Esophagus squamous epithelium (tissue), 5 donors: ENCODE results near the gene DIS3L2. TPM values are rescaled to one million over a fixed set of nuclear protein-coding genes. Genes with fewer than 3 reads are reported as not detected.
A peak's percentile ranks its signal among the peaks of the same experiment; 100 is the strongest.

Experiments
- DNase-seq: peaks from one replicate; lab custom pipeline; 2025; lab: John Stamatoyannopoulos, UW
- H3K27ac ChIP-seq, 4 donors: fragments of 200-600 bp; sonication (generic); one replicate each; pipeline ENCODE4 v1.5.1; 2016 to 2019; ENCODE audit warnings: mild to moderate bottlenecking in 1 of 4
- H3K27me3 ChIP-seq, 4 donors: fragments of 200-600 bp; sonication (generic); 1 replicate in 3 of 4; 2 replicates in 1 of 4; pipeline versions ENCODE4 v1.5.1 to v1.6.0; 2017 to 2021; ENCODE audit warnings: antibody characterized with exemption in 1 of 4
- H3K36me3 ChIP-seq, 3 donors: fragments of 200-600 bp; sonication (generic); one replicate each; pipeline ENCODE4 v1.5.1; 2016 to 2019
- H3K4me1 ChIP-seq, 3 donors: fragments of 200-600 bp; sonication (generic); one replicate each; pipeline ENCODE4 v1.5.1; 2017 to 2019
- H3K4me3 ChIP-seq, 4 donors: fragments of 200-600 bp; sonication (generic); 1 replicate in 3 of 4; 2 replicates in 1 of 4; pipeline ENCODE4 v1.5.1; 2016 to 2019; ENCODE audit warnings: mild to moderate bottlenecking in 2 of 4, moderate library complexity in 1 of 4
- H3K9me3 ChIP-seq, 3 donors: fragments of 200-600 bp; sonication (generic); one replicate each; pipeline ENCODE4 v1.5.1; 2016 to 2019
- POLR2A ChIP-seq, 4 donors: fragments of 450-650 bp; IDR thresholded peaks; one replicate each; pipeline ENCODE4 v1.6.1; 2017; ENCODE audit warnings: antibody characterized with exemption in 4 of 4, mild to moderate bottlenecking in 4 of 4, moderate library complexity in 3 of 4
- WGBS, 2 donors: methylation state at CpG; one replicate each; pipeline ENCODE4 v1.1.5; 2018; 5-methylcytosine and 5-hydroxymethylcytosine counted together
- intact Hi-C: fragments of 100-400 bp; cut with DNase I; formaldehyde crosslinking; loops from one replicate; pipeline ENCODE4 v1.15.0; 2022
- total RNA-seq, 4 donors: library from RNA; depleted of rRNA; stranded (reverse); fragments of >200 nt; gene quantifications; one replicate each; pipeline ENCODE4 v1.1.0, GENCODE V29; 2016
- TF ChIP-seq, protein P1 (sequence below), 6 experiments: fragments of 450-650 bp in 4 of 6; fragments of 200-600 bp in 2 of 6; sonication (generic) in 2 of 6; IDR thresholded peaks; one replicate each; pipeline ENCODE4 v1.5.1; 2016 to 2019; ENCODE audit warnings: antibody characterized with exemption in 6 of 6, mild to moderate bottlenecking in 4 of 6, moderate library complexity in 4 of 6
- donor health status: DM: yes; HTN: yes; CAD: no.

The DIS3L2 gene
- total RNA-seq, 4 donors from 2014 or later = 14.5 to 42.8 (median 32.4) TPM

DNA sequence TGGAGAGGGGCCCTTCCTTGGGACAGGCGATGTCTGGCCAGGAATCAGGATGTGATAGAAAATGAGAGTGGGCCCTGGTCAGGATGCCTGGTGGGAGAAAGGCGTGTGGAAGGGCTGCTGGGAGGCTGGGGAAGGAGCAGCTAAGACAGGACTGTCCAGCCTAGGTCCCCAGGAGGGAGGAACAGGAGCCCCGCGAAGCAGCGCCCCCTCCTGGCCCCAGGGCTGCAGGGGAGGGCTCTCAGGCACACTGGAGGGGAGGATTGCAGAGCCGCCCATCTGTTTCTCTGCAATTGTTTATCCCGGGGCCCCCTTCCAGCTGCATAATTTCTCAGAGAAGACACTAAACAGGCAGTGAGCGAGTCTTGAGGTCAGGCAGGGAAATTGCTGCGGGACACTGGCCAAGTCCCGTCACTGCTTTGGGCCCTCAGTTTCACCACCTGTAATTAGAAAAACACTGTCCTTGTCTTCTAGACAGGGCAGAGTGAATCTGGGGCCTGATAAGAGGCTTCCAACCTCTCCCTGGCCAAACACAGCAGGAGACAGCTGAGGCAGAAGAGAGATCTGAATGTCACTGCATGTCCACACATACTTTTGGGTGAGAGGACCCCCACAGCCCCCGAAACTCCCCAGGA, 31.4 kb upstream of the DIS3L2 start:
- Histone ChIP-seq H3K36me3 (no peaks in the 10 kb centered on the region), H3K4me1 (peaks cover 15 to 34% (median 19%) of the 10 kb centered on the region in 3 donors), H3K27me3 (peaks cover 0 to 66% (median 9%) of the 10 kb centered on the region in 4 donors), H3K4me3 (no peak overlapping the region), H3K9me3 (no peaks in the 10 kb centered on the region), H3K27ac (no peak overlapping the region)
- TF ChIP-seq POLR2A (IDR thresholded peaks at IDR 0.05) = no peak
- TF ChIP-seq, protein P1, sequence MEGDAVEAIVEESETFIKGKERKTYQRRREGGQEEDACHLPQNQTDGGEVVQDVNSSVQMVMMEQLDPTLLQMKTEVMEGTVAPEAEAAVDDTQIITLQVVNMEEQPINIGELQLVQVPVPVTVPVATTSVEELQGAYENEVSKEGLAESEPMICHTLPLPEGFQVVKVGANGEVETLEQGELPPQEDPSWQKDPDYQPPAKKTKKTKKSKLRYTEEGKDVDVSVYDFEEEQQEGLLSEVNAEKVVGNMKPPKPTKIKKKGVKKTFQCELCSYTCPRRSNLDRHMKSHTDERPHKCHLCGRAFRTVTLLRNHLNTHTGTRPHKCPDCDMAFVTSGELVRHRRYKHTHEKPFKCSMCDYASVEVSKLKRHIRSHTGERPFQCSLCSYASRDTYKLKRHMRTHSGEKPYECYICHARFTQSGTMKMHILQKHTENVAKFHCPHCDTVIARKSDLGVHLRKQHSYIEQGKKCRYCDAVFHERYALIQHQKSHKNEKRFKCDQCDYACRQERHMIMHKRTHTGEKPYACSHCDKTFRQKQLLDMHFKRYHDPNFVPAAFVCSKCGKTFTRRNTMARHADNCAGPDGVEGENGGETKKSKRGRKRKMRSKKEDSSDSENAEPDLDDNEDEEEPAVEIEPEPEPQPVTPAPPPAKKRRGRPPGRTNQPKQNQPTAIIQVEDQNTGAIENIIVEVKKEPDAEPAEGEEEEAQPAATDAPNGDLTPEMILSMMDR (IDR thresholded peaks at IDR 0.05) = peak in 1 of 6 experiments; percentile 23
- WGBS, 2 donors = 38 to 54% methylated on average over 6 to 7 of the region's 11 CpGs
- no peak for DNase-seq
- intact Hi-C loops = loop anchor here (5.0 kb wide), 2 partner anchors 212 to 392 kb away; no protein-coding TSS in a partner anchor

DNA sequence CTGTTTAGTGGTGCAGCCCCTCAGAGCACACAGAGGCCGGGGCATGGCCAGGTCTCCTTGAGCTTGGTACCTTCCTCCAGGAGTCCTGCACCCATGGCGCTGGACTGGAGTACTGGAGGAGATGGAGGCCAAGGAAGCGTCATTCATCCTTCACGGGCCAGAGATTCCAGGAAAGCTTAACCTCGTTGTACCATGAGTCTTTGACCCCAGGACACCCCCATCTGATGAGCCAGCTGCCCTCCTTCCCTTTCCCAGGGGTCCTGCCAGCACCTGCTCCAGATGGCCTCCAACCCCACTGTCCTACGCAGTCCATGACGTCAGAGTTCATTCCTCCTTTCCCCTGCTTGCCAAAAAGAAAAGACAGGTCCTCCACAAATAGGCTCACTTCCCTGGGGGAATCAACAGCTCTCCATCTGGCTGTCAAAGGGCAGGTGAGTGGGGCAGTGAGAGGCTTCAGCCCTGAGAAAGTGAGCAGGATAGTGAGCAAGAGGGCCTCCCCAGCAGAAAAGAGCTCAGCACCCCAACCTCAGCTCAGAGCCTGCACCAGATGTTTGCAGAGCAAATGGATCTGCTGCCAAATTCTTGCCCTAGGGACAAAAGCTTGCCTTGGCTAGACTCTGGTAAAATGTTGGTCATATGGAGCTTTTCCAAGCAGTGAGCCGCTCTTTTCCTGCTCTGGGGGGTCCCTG, 30.8 kb upstream of the DIS3L2 start:
- H3K4me3 ChIP-seq = no peak overlapping the region
- intact Hi-C loops = no loop called here
- no peak overlapping the region for H3K27ac ChIP-seq
- no peaks in the 10 kb centered on the region for H3K36me3 ChIP-seq
- no peaks in the 10 kb centered on the region for H3K9me3 ChIP-seq
- peaks cover 11 to 27% (median 14%) of the 10 kb centered on the region in 3 donors for H3K4me1 ChIP-seq
- H3K27me3 ChIP-seq = peaks cover 0 to 60% (median 7%) of the 10 kb centered on the region in 4 donors
- 37 to 47% methylated on average over 3 to 6 of the region's 8 CpGs for WGBS, 2 donors
- no peak for TF ChIP-seq POLR2A (IDR thresholded peaks at IDR 0.05)
- TF ChIP-seq, protein P1 (IDR thresholded peaks at IDR 0.05) = no peak
- DNase-seq = no peak

DNA sequence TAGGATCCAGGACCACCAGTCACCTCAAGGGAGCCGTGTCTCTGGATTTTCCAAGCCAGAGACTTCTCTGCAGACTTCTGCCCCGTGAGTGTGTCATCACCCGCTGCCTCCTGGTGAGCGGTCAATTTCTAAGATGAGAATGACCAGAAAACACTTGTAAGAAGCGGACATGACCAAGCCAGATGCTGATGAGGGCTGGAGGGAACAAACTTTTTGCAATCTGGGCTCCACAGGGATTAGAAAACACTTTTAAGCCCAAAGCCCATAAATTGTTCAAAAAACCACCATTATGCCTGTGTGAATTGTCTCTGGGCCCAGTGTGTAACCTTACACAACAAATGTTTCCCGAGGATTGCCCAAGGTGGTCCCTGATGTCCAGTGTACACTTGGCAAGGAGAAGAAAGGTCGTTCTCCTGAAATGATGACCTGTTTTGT, 30.0 kb upstream of the DIS3L2 start:
- intact Hi-C loops = no loop called here
- WGBS, 2 donors = 74 to 77% methylated on average over 7 of the region's 7 CpGs
- TF ChIP-seq POLR2A (IDR thresholded peaks at IDR 0.05) = no peak
- TF ChIP-seq, protein P1 (IDR thresholded peaks at IDR 0.05) = no peak
- Histone ChIP-seq H3K9me3 (no peaks in the 10 kb centered on the region), H3K4me3 (no peak overlapping the region), H3K27ac (no peak overlapping the region), H3K36me3 (no peaks in the 10 kb centered on the region), H3K27me3 (peaks cover 0 to 52% (median 1%) of the 10 kb centered on the region in 4 donors), H3K4me1 (peaks cover 4 to 19% (median 8%) of the 10 kb centered on the region in 3 donors)
- no peak for DNase-seq

DNA sequence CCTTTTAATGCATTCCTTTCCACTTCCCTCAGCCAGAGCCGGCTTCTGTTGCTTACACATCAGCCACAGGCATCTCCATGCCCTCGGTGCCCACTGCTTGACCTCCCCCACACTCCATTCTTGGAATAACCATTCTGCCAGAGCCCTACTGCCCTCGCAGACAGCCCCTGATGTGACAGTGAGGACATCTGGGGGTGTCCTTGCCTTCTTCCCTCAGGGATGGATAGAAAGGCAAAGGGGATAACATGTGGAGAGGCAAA, 28.9 kb upstream of the DIS3L2 start:
- H3K9me3 ChIP-seq = no peaks in the 10 kb centered on the region
- no peak for DNase-seq
- no peak for TF ChIP-seq POLR2A (IDR thresholded peaks at IDR 0.05)
- TF ChIP-seq, protein P1 (IDR thresholded peaks at IDR 0.05) = no peak
- no peak overlapping the region for H3K4me3 ChIP-seq
- 80 to 85% methylated on average over 1 to 2 of the region's 3 CpGs for WGBS, 2 donors
- H3K27ac ChIP-seq = no peak overlapping the region
- intact Hi-C loops = no loop called here
- peaks cover 0 to 11% (median 0%) of the 10 kb centered on the region in 3 donors for H3K4me1 ChIP-seq
- peaks cover 0 to 41% (median 0%) of the 10 kb centered on the region in 4 donors for H3K27me3 ChIP-seq
- no peaks in the 10 kb centered on the region for H3K36me3 ChIP-seq
